ENCODE results near the gene CEMIP. TPM values are rescaled to one million over a fixed set of nuclear protein-coding genes. Genes with fewer than 3 reads are reported as not detected.
"Not testable (repeated sequence)": the region's sequence is repeated elsewhere in the genome, so short reads cannot be mapped to it uniquely, and the experiment has no call there.

CEMIP gene
- total RNA-seq, 4 donors from 2014 or later, result 0.17 to 0.34 (median 0.26) TPM; not detected in 1

DNA sequence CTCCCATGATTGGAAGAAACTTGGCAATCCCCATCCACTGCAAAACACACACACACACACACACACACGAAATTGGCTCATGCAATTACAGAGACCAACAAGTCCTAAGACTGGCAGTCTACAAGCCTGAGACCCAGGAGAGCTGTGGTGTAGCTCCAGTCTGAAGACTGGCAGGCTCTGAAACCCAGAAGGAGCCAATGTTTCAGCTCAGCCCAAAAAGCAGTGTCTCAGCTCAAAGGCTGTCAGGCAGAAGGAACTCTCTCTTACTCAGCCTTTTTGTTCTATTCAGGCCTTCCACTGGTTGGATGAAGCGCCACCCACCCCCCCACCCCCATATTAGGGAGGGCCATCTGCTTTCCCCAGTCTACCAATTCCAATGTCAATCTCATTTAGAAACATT, 178.4 kb downstream of the CEMIP start:
- TF ChIP-seq POLR2A (IDR thresholded peaks at IDR 0.05; ENCODE audit: low read depth) (no peak), EP300 (IDR thresholded peaks at IDR 0.05) (no peak), POLR2AphosphoS5 (IDR thresholded peaks at IDR 0.05) (no peak)
- TF ChIP-seq, protein P1, sequence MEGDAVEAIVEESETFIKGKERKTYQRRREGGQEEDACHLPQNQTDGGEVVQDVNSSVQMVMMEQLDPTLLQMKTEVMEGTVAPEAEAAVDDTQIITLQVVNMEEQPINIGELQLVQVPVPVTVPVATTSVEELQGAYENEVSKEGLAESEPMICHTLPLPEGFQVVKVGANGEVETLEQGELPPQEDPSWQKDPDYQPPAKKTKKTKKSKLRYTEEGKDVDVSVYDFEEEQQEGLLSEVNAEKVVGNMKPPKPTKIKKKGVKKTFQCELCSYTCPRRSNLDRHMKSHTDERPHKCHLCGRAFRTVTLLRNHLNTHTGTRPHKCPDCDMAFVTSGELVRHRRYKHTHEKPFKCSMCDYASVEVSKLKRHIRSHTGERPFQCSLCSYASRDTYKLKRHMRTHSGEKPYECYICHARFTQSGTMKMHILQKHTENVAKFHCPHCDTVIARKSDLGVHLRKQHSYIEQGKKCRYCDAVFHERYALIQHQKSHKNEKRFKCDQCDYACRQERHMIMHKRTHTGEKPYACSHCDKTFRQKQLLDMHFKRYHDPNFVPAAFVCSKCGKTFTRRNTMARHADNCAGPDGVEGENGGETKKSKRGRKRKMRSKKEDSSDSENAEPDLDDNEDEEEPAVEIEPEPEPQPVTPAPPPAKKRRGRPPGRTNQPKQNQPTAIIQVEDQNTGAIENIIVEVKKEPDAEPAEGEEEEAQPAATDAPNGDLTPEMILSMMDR (IDR thresholded peaks at IDR 0.05), result no peak
- Histone ChIP-seq H3K4me3 (no peak overlapping the region), H3K27me3 (no peaks in the 10 kb centered on the region), H3K27ac (replicated peaks in 1 of 4) (no peak overlapping the region), H3K36me3 (peaks cover 4 to 29% (median 22%) of the 10 kb centered on the region in 4 donors), H3K9me3 (no peaks in the 10 kb centered on the region), H3K4me1 (no peaks in the 10 kb centered on the region)
- no peak for DNase-seq (ENCODE audit: extremely low spot score)
- WGBS, result 64% methylated on average over 2 of the region's 2 CpGs
- intact Hi-C loops (cut with DNase I), result no loop called here

DNA sequence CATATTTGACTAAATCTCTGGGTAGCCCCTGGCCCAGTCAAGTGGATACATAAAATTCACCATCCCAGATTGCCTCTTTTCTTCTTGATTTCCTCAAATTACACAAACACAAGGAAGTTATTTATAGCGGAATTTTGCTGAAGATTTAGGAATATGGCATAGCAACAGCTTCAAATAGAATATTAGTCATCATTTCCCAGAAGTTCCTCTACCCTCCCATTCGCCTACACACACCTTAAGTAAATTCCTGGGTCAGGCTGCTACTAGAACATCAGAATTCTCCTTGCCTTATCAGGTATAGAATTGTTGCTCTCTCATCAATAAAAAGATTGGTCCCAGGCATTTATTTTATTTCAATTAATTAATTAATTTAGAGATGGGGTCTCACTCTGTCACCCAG, 178.8 kb downstream of the CEMIP start:
- Histone ChIP-seq H3K27ac (replicated peaks in 1 of 4) (no peak overlapping the region), H3K4me1 (no peaks in the 10 kb centered on the region), H3K36me3 (peaks cover 4 to 25% (median 21%) of the 10 kb centered on the region in 4 donors), H3K4me3 (no peak overlapping the region), H3K27me3 (no peaks in the 10 kb centered on the region), H3K9me3 (no peaks in the 10 kb centered on the region)
- WGBS, result 86% methylated on average over 2 of the region's 2 CpGs
- no peak for TF ChIP-seq POLR2AphosphoS5 (IDR thresholded peaks at IDR 0.05)
- TF ChIP-seq POLR2A (IDR thresholded peaks at IDR 0.05; ENCODE audit: low read depth), result no peak
- TF ChIP-seq EP300 (IDR thresholded peaks at IDR 0.05), result no peak
- TF ChIP-seq, protein P1 (IDR thresholded peaks at IDR 0.05), result no peak
- no peak for DNase-seq (ENCODE audit: extremely low spot score)
- intact Hi-C loops (cut with DNase I), result no loop called here

DNA sequence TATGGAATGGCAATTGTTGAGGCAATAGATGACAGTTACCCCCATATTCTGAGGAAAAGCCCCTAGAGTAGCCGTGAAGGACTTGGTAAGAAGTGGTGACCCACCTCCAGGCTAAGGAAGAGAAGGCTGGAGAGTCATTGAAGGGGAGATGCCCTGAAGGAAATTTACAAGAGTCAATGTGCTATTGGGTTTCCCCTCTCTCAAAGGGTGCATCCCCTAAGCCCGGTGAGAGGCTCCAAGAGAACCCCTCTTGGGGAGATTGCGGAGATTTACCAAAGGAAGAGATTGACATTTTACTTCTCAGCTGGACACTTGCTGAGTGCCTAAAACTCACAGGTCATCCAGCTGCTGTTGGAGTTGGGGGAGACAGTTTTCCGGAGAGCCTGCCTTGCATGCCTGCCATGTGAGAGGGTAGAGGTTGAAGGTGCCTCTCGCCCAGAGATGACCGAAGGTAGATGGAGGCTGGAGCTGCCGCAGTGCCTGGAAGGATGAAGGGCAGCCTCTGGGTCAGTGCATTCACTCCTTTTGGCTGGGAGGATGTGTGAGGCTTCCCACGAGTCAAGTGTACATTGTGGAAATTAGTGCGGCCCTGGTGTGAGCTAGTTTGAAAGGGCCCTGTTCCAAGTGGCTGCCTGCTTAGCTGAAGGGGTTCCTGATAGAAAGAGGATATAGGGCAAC, 179.8 kb downstream of the CEMIP start:
- H3K27me3 ChIP-seq, result no peaks in the 10 kb centered on the region
- H3K27ac ChIP-seq (replicated peaks in 1 of 4), result no peak overlapping the region
- WGBS, result 94% methylated on average over 9 of the region's 9 CpGs
- TF ChIP-seq, protein P1 (IDR thresholded peaks at IDR 0.05), result no peak
- no peak for TF ChIP-seq POLR2AphosphoS5 (IDR thresholded peaks at IDR 0.05)
- TF ChIP-seq POLR2A (IDR thresholded peaks at IDR 0.05; ENCODE audit: low read depth), result no peak
- no peak for TF ChIP-seq EP300 (IDR thresholded peaks at IDR 0.05)
- no peak overlapping the region for H3K4me3 ChIP-seq
- no peaks in the 10 kb centered on the region for H3K4me1 ChIP-seq
- no peak for DNase-seq (ENCODE audit: extremely low spot score)
- peaks cover 4 to 18% (median 17%) of the 10 kb centered on the region in 4 donors for H3K36me3 ChIP-seq
- H3K9me3 ChIP-seq, result no peaks in the 10 kb centered on the region
- intact Hi-C loops (cut with DNase I), result no loop called here

DNA sequence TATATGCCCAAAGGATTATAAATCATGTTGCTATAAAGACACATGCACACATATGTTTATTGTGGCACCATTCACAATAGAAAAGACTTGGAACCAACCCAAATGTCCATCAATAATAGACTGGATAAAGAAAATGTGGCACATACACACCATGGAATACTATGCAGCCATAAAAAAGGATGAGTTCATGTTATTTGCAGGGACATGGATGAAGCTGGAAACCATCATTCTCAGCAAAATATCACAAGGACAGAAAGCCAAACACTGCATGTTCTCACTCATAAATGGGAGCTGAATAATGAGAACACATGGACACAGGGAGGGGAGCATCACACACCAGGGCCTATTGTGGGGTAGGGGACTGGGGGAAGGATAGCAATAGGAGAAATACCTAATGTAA, 186.3 kb downstream of the CEMIP start:
- H3K27ac ChIP-seq (replicated peaks in 1 of 4); H3K27me3 ChIP-seq; intact Hi-C loops (cut with DNase I); DNase-seq (ENCODE audit: extremely low spot score); H3K4me3 ChIP-seq; H3K9me3 ChIP-seq: not testable (repeated sequence)
- H3K4me1 ChIP-seq, result peaks cover 4 to 19% (median 10%) of the 10 kb centered on the region in 4 donors
- peaks cover 0 to 20% (median 12%) of the 10 kb centered on the region in 4 donors for H3K36me3 ChIP-seq

DNA sequence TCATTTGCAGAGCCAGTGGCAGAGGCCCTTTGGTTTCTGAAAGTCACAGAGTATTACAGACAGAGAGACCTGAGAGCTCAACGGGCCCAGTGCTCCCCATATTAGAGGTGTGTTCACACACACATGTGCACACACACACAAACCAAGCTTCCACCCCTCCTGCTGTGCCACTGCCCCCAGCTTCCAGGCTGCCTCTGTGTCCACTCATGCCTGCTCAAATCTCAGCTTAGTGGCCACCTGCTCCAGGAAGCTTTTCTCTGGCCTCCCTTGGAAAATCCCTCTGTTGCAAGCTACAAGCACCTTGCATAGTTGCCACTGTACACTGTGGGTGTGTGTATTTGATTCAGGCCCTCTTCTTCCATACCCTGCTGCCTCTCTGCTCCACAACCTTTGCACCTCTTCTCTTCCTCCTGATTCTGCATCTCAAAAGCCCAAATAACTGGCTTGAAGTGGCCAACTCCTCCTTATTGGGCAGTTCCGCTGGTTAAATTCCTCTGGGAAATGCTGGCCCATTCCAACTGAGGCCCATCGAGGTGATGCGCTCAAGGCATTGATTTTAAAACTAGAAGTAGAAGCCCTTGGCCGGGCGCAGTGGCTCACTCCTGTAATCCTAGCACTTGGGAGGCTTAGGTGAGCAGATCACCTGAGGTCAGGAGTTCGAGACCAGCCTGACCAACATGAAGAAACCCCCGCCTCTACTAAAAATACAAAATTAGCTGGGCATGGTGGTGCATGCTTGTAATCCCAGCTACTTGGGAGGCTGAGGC, 187.4 kb downstream of the CEMIP start:
- Histone ChIP-seq H3K4me1 (peaks cover 4 to 19% (median 10%) of the 10 kb centered on the region in 4 donors), H3K36me3 (peaks cover 0 to 20% (median 12%) of the 10 kb centered on the region in 4 donors), H3K27me3 (no peaks in the 10 kb centered on the region), H3K27ac (replicated peaks in 1 of 4) (no peak overlapping the region), H3K9me3 (no peaks in the 10 kb centered on the region), H3K4me3 (no peak overlapping the region)
- TF ChIP-seq POLR2A (IDR thresholded peaks at IDR 0.05; ENCODE audit: low read depth) (no peak), POLR2AphosphoS5 (IDR thresholded peaks at IDR 0.05) (no peak), EP300 (IDR thresholded peaks at IDR 0.05) (no peak)
- TF ChIP-seq, protein P1 (IDR thresholded peaks at IDR 0.05), result no peak
- intact Hi-C loops (cut with DNase I), result no loop called here
- DNase-seq (ENCODE audit: extremely low spot score), result no peak
- 95% methylated on average over 8 of the region's 8 CpGs for WGBS
